Skeletal muscle tissue (tissue), 4 donors: ENCODE results near the gene AGPS. TPM values are rescaled to one million over a fixed set of nuclear protein-coding genes. Genes with fewer than 3 reads are reported as not detected.

Experiments used
- H3K27ac ChIP-seq: one replicate; pipeline ENCODE4 v1.7.0; 2013; ENCODE audit warnings: mild to moderate bottlenecking, low read depth, low read length, inconsistent platforms
- H3K27me3 ChIP-seq, 3 donors: one replicate each; pipeline ENCODE4 v1.7.0; 2013; ENCODE audit warnings: low read length in 3 of 3; ENCODE audit not compliant: control insufficient read depth in 3 of 3, insufficient read depth in 3 of 3
- H3K36me3 ChIP-seq, 3 donors: one replicate each; pipeline ENCODE4 v1.7.0; 2013; ENCODE audit warnings: low read length in 3 of 3; ENCODE audit not compliant: control insufficient read depth in 3 of 3, insufficient read depth in 3 of 3
- H3K4me1 ChIP-seq, 3 donors: one replicate each; pipeline ENCODE4 v1.7.0; 2013; ENCODE audit warnings: low read length in 3 of 3, mild to moderate bottlenecking in 3 of 3; ENCODE audit not compliant: control insufficient read depth in 3 of 3, insufficient read depth in 3 of 3
- H3K4me3 ChIP-seq, 3 donors: one replicate each; pipeline ENCODE4 v1.7.0; 2013; ENCODE audit warnings: low read length in 3 of 3
- H3K9ac ChIP-seq, 3 donors: one replicate each; pipeline ENCODE4 v1.7.0; 2013; ENCODE audit warnings: low read length in 3 of 3, mild to moderate bottlenecking in 3 of 3, moderate library complexity in 2 of 3, low read depth in 1 of 3
- H3K9me3 ChIP-seq, 3 donors: one replicate each; pipeline ENCODE4 v1.7.0; 2013; ENCODE audit warnings: low read length in 3 of 3; ENCODE audit not compliant: control insufficient read depth in 3 of 3
- total RNA-seq: library from RNA; depleted of rRNA; stranded (reverse); fragments of >200 nt; gene quantifications from one replicate; pipeline ENCODE4 v1.2.3, GENCODE V29; 2014
- donor health status: Osteomylitis.

The AGPS gene
- total RNA-seq, 1 donor from 2014 or later: 29.7 TPM

- H3K4me3 ChIP-seq: no peak overlapping the region
- H3K27me3 ChIP-seq: no peaks in the 10 kb centered on the region
- no peaks in the 10 kb centered on the region for H3K9me3 ChIP-seq
- H3K9ac ChIP-seq: no peak overlapping the region
- H3K36me3 ChIP-seq: peaks cover 0 to 2% (median 0%) of the 10 kb centered on the region in 3 donors
- H3K4me1 ChIP-seq: no peaks in the 10 kb centered on the region
- H3K27ac ChIP-seq: no peak overlapping the region
These were observed 136.6 kb downstream of the AGPS start for GRCh38 chr2:177529166-177529565.

- Histone ChIP-seq H3K27ac (no peak overlapping the region), H3K4me3 (no peak overlapping the region), H3K27me3 (no peaks in the 10 kb centered on the region), H3K36me3 (peaks cover 0 to 1% (median 0%) of the 10 kb centered on the region in 3 donors), H3K4me1 (no peaks in the 10 kb centered on the region), H3K9ac (no peak overlapping the region), H3K9me3 (no peaks in the 10 kb centered on the region)
These were observed 138.0 kb downstream of the AGPS start for GRCh38 chr2:177530561-177530960.

- H3K4me3 ChIP-seq: no peak overlapping the region
- no peaks in the 10 kb centered on the region for H3K9me3 ChIP-seq
These were observed 139.1 kb downstream of the AGPS start for GRCh38 chr2:177531706-177532105.

GRCh38 chr2:177532567-177532966 lies 140.0 kb downstream of the AGPS start:
- H3K36me3 ChIP-seq: no peaks in the 10 kb centered on the region
- H3K27me3 ChIP-seq: no peaks in the 10 kb centered on the region
- no peak overlapping the region for H3K4me3 ChIP-seq
- no peak overlapping the region for H3K9ac ChIP-seq
- H3K4me1 ChIP-seq: no peaks in the 10 kb centered on the region
- H3K9me3 ChIP-seq: no peaks in the 10 kb centered on the region
- no peak overlapping the region for H3K27ac ChIP-seq

More at GRCh38 chr2:177531706-177532105, 139.1 kb downstream of the AGPS start:
- H3K4me1 ChIP-seq: no peaks in the 10 kb centered on the region
- no peaks in the 10 kb centered on the region for H3K27me3 ChIP-seq
- H3K36me3 ChIP-seq: no peaks in the 10 kb centered on the region
- H3K27ac ChIP-seq: no peak overlapping the region
- no peak overlapping the region for H3K9ac ChIP-seq

GRCh38 chr2:177533253-177533652 lies 140.7 kb downstream of the AGPS start:
- no peaks in the 10 kb centered on the region for H3K9me3 ChIP-seq
- no peaks in the 10 kb centered on the region for H3K27me3 ChIP-seq
- no peaks in the 10 kb centered on the region for H3K36me3 ChIP-seq

GRCh38 chr2:177535000-177535399 lies 142.4 kb downstream of the AGPS start:
- Histone ChIP-seq H3K4me1 (no peaks in the 10 kb centered on the region), H3K9me3 (no peaks in the 10 kb centered on the region), H3K36me3 (no peaks in the 10 kb centered on the region), H3K9ac (no peak overlapping the region), H3K4me3 (no peak overlapping the region), H3K27ac (no peak overlapping the region), H3K27me3 (no peaks in the 10 kb centered on the region)

More at GRCh38 chr2:177533253-177533652, 140.7 kb downstream of the AGPS start:
- Histone ChIP-seq H3K27ac (no peak overlapping the region), H3K4me1 (no peaks in the 10 kb centered on the region), H3K9ac (no peak overlapping the region), H3K4me3 (no peak overlapping the region)

GRCh38 chr2:177535958-177536504 lies 143.5 kb downstream of the AGPS start:
- Histone ChIP-seq H3K27ac (no peak overlapping the region), H3K9me3 (no peaks in the 10 kb centered on the region), H3K4me3 (no peak overlapping the region), H3K4me1 (no peaks in the 10 kb centered on the region), H3K27me3 (no peaks in the 10 kb centered on the region), H3K36me3 (no peaks in the 10 kb centered on the region), H3K9ac (no peak overlapping the region)

- no peaks in the 10 kb centered on the region for H3K4me1 ChIP-seq
- H3K27me3 ChIP-seq: no peaks in the 10 kb centered on the region
- H3K4me3 ChIP-seq: no peak overlapping the region
- no peaks in the 10 kb centered on the region for H3K9me3 ChIP-seq
- H3K27ac ChIP-seq: no peak overlapping the region
- H3K9ac ChIP-seq: no peak overlapping the region
- H3K36me3 ChIP-seq: no peaks in the 10 kb centered on the region
These were observed 144.6 kb downstream of the AGPS start for GRCh38 chr2:177537213-177537612.

- Histone ChIP-seq H3K9me3 (no peaks in the 10 kb centered on the region), H3K4me3 (no peak overlapping the region), H3K9ac (no peak overlapping the region), H3K27ac (no peak overlapping the region), H3K4me1 (no peaks in the 10 kb centered on the region), H3K27me3 (no peaks in the 10 kb centered on the region), H3K36me3 (no peaks in the 10 kb centered on the region)
These were observed 145.1 kb downstream of the AGPS start for GRCh38 chr2:177537636-177538035.

GRCh38 chr2:177538323-177538722 lies 145.8 kb downstream of the AGPS start:
- no peaks in the 10 kb centered on the region for H3K9me3 ChIP-seq
- no peak overlapping the region for H3K9ac ChIP-seq
- no peak overlapping the region for H3K27ac ChIP-seq
- H3K4me1 ChIP-seq: no peaks in the 10 kb centered on the region
- H3K36me3 ChIP-seq: no peaks in the 10 kb centered on the region
- H3K4me3 ChIP-seq: no peak overlapping the region
- H3K27me3 ChIP-seq: no peaks in the 10 kb centered on the region
